Endothelial cell of umbilical vein (primary cell): Measurements from ENCODE around the gene APBA2. TPM values are rescaled to one million over a fixed set of nuclear protein-coding genes. Genes with fewer than 3 reads are reported as not detected.
A peak's percentile ranks its signal among the peaks of the same experiment; 100 is the strongest.

Experiments
- BruUV-seq: library from RNA; stranded (reverse); fragments of 400-500 nt; replicated peaks from 2 replicates; lab custom pipeline; 2021; lab: Mats Ljungman, UMichigan
- CTCF ChIA-PET: fragments of 300-600, 350-600 bp; sonication (Branson Sonifier 250); formaldehyde crosslinking; loops from one replicate; lab custom pipeline; 2021; ENCODE audit warnings: antibody characterized with exemption, inconsistent platforms; lab: Charles Lee
- POLR2A ChIA-PET: fragments of 300-600, 350-600 bp; sonication (Branson Sonifier 250); formaldehyde crosslinking; loops from one replicate; lab custom pipeline; 2021; ENCODE audit warnings: antibody characterized with exemption, inconsistent platforms; lab: Charles Lee
- DNase-seq: peaks from one replicate; pipeline ENCODE4 v3.0.0-alpha.2; 2011; ENCODE audit warnings: low read depth, low spot score
- FAIRE-seq: peaks from 2 replicates; lab custom pipeline; 2011; peaks lifted over from hg19 to GRCh38; lab: Jason Lieb, UNC
- H2AFZ ChIP-seq: 2 replicates; pipeline ENCODE4 v1.6.0; 2012; ENCODE audit warnings: low read depth, low read length, control low read depth, inconsistent platforms
- H3K27ac ChIP-seq: 2 replicates; pipeline ENCODE4 v1.5.1; 2011; ENCODE audit warnings: low read depth, mild to moderate bottlenecking, control low read depth, low read length, moderate library complexity; ENCODE audit not compliant: insufficient read depth
- H3K27me3 ChIP-seq, 2 experiments: 2 replicates each; pipeline versions ENCODE4 v1.6.0 to v1.6.1; 2011; ENCODE audit warnings: low read length in 2 of 2, mixed read lengths in 1 of 2; ENCODE audit not compliant: control insufficient read depth in 2 of 2, insufficient read depth in 2 of 2
- H3K36me3 ChIP-seq, 2 experiments: 2 replicates in 1 of 2; 3 replicates in 1 of 2; pipeline ENCODE4 v1.5.1; 2011; ENCODE audit warnings: low read length in 2 of 2, mild to moderate bottlenecking in 1 of 2, moderate library complexity in 1 of 2; ENCODE audit not compliant: control insufficient read depth in 2 of 2, insufficient read depth in 2 of 2; ENCODE audit errors: extremely low read depth in 1 of 2
- H3K4me1 ChIP-seq: 3 replicates; pipeline ENCODE4 v1.5.1; 2011; ENCODE audit warnings: mild to moderate bottlenecking, low read length; ENCODE audit not compliant: control insufficient read depth, insufficient read depth; ENCODE audit errors: extremely low read depth
- H3K4me2 ChIP-seq: 2 replicates; pipeline ENCODE4 v1.6.1; 2011; ENCODE audit warnings: low read length, control low read depth, mixed read lengths; ENCODE audit not compliant: insufficient read depth
- H3K4me3 ChIP-seq, 3 experiments: fragments of 200-600 bp in 1 of 3; sonication (generic), shearing (Covaris generic) in 1 of 3; replicated peaks in 1 of 3; 2 replicates each; pipeline ENCODE4 v1.5.1; 2011 to 2016; ENCODE audit warnings: control low read depth in 3 of 3, low read length in 3 of 3, mild to moderate bottlenecking in 2 of 3, inconsistent platforms in 1 of 3, low read depth in 1 of 3, moderate library complexity in 1 of 3; ENCODE audit not compliant: insufficient read depth in 1 of 3
- H3K79me2 ChIP-seq: 2 replicates; pipeline ENCODE4 v1.6.0; 2012; ENCODE audit warnings: low read length, inconsistent platforms; ENCODE audit not compliant: control insufficient read depth, insufficient read depth
- H3K9ac ChIP-seq: replicated peaks from 2 replicates; pipeline ENCODE3; 2011; ENCODE audit warnings: low read length, control low read depth; ENCODE audit not compliant: insufficient read depth; ENCODE audit errors: extremely low read depth
- H3K9me1 ChIP-seq: replicated peaks from 3 replicates; pipeline ENCODE4 v1.6.0; 2011; ENCODE audit warnings: mild to moderate bottlenecking, low read length; ENCODE audit not compliant: control insufficient read depth, insufficient read depth; ENCODE audit errors: extremely low read depth
- H3K9me3 ChIP-seq: replicated peaks from 2 replicates; pipeline ENCODE4 v1.5.1; 2012; ENCODE audit warnings: low read length, inconsistent platforms; ENCODE audit not compliant: control insufficient read depth, insufficient read depth
- H4K20me1 ChIP-seq: replicated peaks from 2 replicates; pipeline ENCODE3; 2011; ENCODE audit warnings: mild to moderate bottlenecking, low read length; ENCODE audit not compliant: control insufficient read depth, insufficient read depth; ENCODE audit errors: extremely low read depth
- EZH2 ChIP-seq: IDR thresholded peaks from 2 replicates; pipeline ENCODE4 v1.6.1; 2012; ENCODE audit warnings: borderline replicate concordance, low read depth, mild to moderate bottlenecking, moderate library complexity, low read length, inconsistent platforms; ENCODE audit not compliant: severe bottlenecking
- FOS ChIP-seq: IDR thresholded peaks from 2 replicates; pipeline ENCODE4 v1.6.1; 2011; ENCODE audit warnings: mild to moderate bottlenecking, low read length, moderate library complexity, borderline replicate concordance; ENCODE audit not compliant: insufficient read depth
- GATA2 ChIP-seq: IDR thresholded peaks from 2 replicates; pipeline ENCODE4 v1.7.0; 2011; ENCODE audit warnings: low read depth, mild to moderate bottlenecking, moderate library complexity, mixed read lengths, low read length; ENCODE audit not compliant: insufficient read length, insufficient read depth
- JUN ChIP-seq: IDR thresholded peaks from 2 replicates; pipeline ENCODE4 v1.6.1; 2011; ENCODE audit warnings: borderline replicate concordance, low read depth; ENCODE audit not compliant: insufficient read length, insufficient read depth
- MYC ChIP-seq: IDR thresholded peaks from one replicate; pipeline ENCODE4 v1.6.1; 2011; ENCODE audit warnings: mild to moderate bottlenecking, low read depth, low read length
- POLR2A ChIP-seq: IDR thresholded peaks from 2 replicates; pipeline ENCODE4 v1.6.1; 2012; ENCODE audit warnings: low read depth, mild to moderate bottlenecking, control low read depth, low read length
- POLR2AphosphoS5 ChIP-seq: IDR thresholded peaks from 2 replicates; pipeline ENCODE4 v1.6.1; 2012; ENCODE audit warnings: low read depth, mild to moderate bottlenecking, control low read depth, low read length, moderate library complexity; ENCODE audit not compliant: insufficient read depth
- dilution Hi-C: fragments of 300-500 bp; cut with MboI; formaldehyde crosslinking; loops from one replicate; pipeline ENCODE4 v1.15.0; 2019; ENCODE audit warnings: low sequenced_read_pairs; ENCODE audit not compliant: extremely low pct_ligation_motif_present
- intact Hi-C: fragments of 100-400 bp; cut with micrococcal nuclease; formaldehyde crosslinking; loops from one replicate; pipeline ENCODE4 v1.10.0; 2022
- polyA plus RNA-seq, 4 experiments: library from polyadenylated mRNA; depleted of rRNA in 3 of 4; stranded (reverse) in 3 of 4; unstranded in 1 of 4; fragments of >200 nt; gene quantifications; 2 replicates each; pipeline versions ENCODE4 v1.2.1 to v1.2.3, GENCODE V29; 2011 to 2012; ENCODE audit warnings: missing spikeins in 1 of 4
- total RNA-seq: library from RNA; stranded (reverse); gene quantifications from 2 replicates; pipeline ENCODE4 v1.2.3, GENCODE V29; 2021
- TF ChIP-seq, protein P1 (sequence below), 2 donors: IDR thresholded peaks; 1 replicate in 1 of 2; 2 replicates in 1 of 2; pipeline ENCODE4 v1.5.1; 2011; ENCODE audit warnings: low read length in 2 of 2, mild to moderate bottlenecking in 2 of 2, moderate library complexity in 2 of 2, control low read depth in 1 of 2, inconsistent platforms in 1 of 2, low read depth in 1 of 2; ENCODE audit not compliant: insufficient read depth in 1 of 2; ENCODE audit errors: extremely low read depth in 1 of 2
- TF ChIP-seq, protein P2 (sequence below): IDR thresholded peaks from 2 replicates; pipeline ENCODE4 v1.6.1; 2011; ENCODE audit not compliant: insufficient read depth, insufficient read length

APBA2 gene
- total and polyA plus RNA-seq, 2 donors (not counting 3 experiments of a cell fraction or from before 2014, with no cell fraction given) = 5.7 to 11.1 TPM

DNA sequence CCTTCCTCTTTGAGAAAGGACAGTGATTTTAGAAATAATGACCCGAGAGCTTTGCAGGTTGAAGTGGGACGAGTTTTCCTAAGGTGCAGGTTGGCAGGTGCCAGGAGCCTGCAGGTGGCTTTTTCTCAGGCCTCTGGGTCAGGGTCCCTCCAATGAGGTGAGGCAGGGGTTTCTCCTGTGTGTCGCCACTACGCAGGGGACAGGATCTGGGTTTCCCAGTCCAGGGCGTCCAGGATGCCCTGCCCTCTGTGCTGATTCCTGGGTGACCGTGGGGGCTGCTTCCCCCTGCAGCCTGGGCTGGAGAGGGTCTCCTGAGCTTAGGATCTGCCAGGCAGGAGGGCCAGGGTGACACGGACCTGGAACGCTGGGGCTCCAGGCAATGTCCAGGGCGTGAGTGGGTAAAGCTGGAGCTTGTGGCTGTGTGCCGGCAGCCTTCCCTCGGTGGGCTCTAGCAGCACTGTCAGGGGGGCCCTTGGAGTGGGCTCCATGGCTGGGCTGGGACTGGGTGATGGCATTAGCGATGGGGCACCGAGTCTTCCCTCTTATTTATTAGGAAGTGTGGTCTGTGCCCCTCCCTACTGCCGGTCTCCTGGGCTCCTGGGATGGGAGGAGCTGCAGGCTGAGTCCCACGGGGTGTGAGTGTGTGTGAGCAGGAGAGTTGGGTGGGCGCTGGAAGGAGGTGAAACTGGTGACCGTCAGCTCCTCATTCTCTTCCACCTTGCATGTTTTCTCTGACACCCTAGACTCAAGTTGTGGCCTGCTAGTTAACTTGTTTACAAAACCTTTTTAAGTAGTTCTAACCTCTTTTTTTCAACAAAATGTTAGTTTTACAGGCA lies 1.8 kb downstream of the APBA2 start:
- Histone ChIP-seq H3K9me1 (no peaks in the 10 kb centered on the region), H2AFZ (no peak overlapping the region), H3K9ac (no peak overlapping the region), H3K9me3 (no peaks in the 10 kb centered on the region), H3K4me1 (peaks cover 4% of the 10 kb centered on the region), H3K27me3 (peaks cover 0 to 2% of the 10 kb centered on the region in 2 experiments), H3K4me2 (peak overlapping the region; percentile 30), H3K36me3 (no peaks in the 10 kb centered on the region), H3K27ac (no peak overlapping the region), H3K79me2 (no peaks in the 10 kb centered on the region), H3K4me3 (no peak overlapping the region), H4K20me1 (no peaks in the 10 kb centered on the region)
- no TSS peak for BruUV-seq
- ChIA-PET CTCF (interaction anchor here (1.0 to 1.2 kb wide), 2 partner anchors 215 to 216 kb away, joined by 3 to 7 read pairs; no protein-coding TSS in a partner anchor), POLR2A (no interaction called here)
- no peak for FAIRE-seq
- dilution Hi-C loops (no loop called here), intact Hi-C loops (no loop called here)
- TF ChIP-seq MYC = no peak
- no peak for TF ChIP-seq FOS
- no peak for TF ChIP-seq POLR2A
- TF ChIP-seq, protein P1, sequence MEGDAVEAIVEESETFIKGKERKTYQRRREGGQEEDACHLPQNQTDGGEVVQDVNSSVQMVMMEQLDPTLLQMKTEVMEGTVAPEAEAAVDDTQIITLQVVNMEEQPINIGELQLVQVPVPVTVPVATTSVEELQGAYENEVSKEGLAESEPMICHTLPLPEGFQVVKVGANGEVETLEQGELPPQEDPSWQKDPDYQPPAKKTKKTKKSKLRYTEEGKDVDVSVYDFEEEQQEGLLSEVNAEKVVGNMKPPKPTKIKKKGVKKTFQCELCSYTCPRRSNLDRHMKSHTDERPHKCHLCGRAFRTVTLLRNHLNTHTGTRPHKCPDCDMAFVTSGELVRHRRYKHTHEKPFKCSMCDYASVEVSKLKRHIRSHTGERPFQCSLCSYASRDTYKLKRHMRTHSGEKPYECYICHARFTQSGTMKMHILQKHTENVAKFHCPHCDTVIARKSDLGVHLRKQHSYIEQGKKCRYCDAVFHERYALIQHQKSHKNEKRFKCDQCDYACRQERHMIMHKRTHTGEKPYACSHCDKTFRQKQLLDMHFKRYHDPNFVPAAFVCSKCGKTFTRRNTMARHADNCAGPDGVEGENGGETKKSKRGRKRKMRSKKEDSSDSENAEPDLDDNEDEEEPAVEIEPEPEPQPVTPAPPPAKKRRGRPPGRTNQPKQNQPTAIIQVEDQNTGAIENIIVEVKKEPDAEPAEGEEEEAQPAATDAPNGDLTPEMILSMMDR (IDR thresholded peaks at IDR 0.05; ENCODE audit: extremely low read depth in 1 of 2, insufficient read depth in 1 of 2, low read depth in 1 of 2, low read length in 2 of 2) = no peak
- no peak for TF ChIP-seq GATA2
- TF ChIP-seq JUN = no peak
- no peak for TF ChIP-seq EZH2
- TF ChIP-seq POLR2AphosphoS5 = no peak
- TF ChIP-seq, protein P2, sequence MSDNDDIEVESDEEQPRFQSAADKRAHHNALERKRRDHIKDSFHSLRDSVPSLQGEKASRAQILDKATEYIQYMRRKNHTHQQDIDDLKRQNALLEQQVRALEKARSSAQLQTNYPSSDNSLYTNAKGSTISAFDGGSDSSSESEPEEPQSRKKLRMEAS = no peak
- no peak for DNase-seq
